NCI-H1092 (cell line): Measurements from ENCODE around the gene RBPMS2.

Source experiments
- DNase-seq: peaks from one replicate; lab custom pipeline; 2025; lab: John Stamatoyannopoulos, UW

The RBPMS2 gene

DNA sequence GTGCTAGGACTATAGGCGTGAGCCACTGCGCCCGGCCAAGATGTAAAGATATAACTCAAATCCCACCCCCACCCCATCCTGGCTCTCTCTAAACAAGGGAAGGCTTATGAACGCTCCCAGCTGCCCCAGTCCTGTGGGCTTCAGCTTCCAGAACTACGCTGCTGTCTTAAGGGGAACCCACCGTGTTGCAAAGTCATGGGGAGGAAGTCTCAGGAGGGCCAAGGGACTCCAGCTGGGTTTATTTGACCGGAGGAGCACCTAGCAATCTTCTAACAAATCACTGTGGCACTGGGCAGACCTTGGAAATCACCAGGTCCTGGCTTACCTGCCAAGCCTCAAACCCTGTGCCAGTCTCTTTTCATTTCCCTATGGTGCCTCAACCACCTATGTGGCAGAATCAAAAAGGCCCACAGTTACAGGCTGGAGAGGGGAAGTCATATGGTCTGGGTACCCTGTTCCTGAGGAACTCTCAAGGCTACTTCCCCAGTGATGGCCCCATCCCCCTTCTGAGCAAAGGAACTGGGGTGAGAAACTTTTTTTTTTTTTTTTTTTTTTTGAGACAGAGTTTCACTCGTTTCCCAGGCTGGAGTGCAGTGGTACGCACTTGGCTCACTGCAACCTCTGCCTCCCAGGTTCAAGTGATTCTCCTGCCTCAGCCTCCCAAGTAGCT lies 83.4 kb downstream of the RBPMS2 start:
- no peak for DNase-seq

DNA sequence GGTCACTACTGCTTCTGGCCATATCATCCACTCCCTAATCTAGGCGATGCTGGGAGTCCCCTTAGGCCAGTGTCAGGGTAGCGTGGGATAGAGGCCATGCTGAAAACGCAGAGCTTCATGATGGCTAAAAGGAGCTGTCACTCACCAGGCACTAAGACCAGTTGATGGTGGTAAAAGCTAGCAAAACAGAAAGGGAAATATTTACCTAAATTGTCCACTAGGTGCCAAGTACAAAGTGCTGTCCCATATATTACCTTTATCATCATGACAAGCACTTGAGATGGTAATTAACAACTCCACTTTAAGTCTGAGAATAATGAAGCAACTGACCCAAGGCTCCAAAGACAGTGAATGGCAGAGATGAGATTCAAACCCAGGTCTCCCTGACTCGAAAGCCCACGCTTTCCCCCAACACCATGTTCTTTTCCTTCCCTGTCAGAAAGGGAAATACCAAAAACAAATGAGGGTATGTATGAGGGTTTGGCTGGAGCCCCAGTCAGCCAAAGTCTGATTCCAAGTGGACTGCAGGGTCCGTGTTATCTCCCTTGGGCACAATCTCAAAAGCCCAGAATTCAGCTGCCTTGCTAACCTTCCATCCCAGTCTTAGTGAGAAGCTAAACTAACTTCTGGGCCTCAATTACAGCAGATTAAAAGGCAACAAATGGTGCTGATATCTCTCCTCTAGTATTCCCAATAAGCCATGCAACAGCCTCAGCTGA lies 84.7 kb downstream of the RBPMS2 start:
- no peak for DNase-seq

DNA sequence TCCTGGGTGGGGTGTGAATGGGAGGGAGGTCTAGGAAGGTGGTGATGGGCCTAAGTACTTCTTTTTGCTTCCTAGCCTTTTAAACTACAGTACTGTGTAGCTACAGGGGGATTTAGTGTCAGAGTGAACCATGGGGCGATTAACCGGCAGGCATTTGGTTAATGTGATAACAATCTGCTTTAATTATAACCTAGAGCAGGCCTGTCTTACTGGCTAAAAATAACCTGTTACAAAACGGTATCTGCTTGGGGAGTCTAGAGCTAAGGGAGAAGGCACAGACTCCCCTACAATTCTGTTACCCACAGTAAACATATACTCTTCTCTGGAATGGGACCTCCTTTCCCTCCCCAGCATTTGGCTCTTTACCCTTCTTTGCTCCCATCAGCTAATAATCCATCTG lies 85.4 kb downstream of the RBPMS2 start:
- no peak for DNase-seq
